SKM-1 treated with dmso at 0.1 percent for 144 hours (cell line): ENCODE results near the gene ATP6V1G3.
"Not testable (repeated sequence)": the region's sequence is repeated elsewhere in the genome, so short reads cannot be mapped to it uniquely, and the experiment has no call there.

ENCODE experiments used
- DNase-seq: peaks from one replicate; lab custom pipeline; 2025; ENCODE audit not compliant: unreplicated experiment; lab: John Stamatoyannopoulos, UW

ATP6V1G3 gene

DNA sequence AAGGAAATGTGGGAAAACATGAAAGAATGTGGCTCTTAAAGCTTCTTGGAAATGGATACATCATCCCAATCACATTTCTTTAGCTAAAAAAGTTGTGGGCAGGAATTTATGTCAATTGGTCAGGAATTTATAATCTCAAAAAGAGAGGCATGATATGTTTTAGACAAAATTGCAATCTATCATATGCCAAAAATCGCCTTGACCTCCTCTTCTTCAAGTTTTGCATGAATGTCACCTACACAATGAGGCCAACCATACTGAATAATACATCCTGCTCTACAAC lies 42.4 kb downstream of the ATP6V1G3 start:
- DNase-seq = no peak

DNA sequence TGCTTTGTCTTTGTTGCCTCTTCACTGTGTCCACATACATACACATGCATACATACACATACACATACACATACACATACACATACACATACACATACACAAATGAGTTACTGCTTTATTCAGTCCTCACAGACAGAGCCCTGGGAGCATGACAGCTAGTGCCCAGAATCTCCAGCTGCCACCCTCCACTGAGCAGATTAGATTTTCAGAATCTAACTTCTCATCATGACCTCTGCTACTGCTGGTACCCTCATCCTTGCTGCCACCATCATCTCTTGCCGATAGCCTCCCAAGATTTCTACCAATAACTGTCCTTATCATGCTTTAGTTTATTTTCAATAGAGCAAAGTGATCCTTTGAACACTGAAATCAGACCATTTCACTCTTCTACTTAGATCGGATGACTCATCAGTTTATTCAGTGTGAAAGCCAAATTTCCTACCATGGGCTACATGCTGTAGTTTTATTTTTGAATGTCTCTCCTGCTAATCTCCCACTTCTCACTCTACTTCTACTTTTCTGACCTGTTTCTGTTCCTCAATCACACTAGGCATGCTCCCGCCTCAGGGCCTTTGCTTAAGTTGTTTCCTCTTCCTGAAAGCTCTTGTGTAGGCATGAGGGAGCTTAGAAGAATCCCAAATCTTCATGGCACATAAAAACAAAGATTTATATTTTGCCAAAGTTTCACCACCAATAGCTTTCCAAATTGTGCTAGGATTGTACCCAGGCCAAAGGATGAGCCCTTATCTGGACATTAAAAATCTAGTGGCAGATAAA lies 43.0 kb downstream of the ATP6V1G3 start:
- peak; percentile 33 for DNase-seq

DNA sequence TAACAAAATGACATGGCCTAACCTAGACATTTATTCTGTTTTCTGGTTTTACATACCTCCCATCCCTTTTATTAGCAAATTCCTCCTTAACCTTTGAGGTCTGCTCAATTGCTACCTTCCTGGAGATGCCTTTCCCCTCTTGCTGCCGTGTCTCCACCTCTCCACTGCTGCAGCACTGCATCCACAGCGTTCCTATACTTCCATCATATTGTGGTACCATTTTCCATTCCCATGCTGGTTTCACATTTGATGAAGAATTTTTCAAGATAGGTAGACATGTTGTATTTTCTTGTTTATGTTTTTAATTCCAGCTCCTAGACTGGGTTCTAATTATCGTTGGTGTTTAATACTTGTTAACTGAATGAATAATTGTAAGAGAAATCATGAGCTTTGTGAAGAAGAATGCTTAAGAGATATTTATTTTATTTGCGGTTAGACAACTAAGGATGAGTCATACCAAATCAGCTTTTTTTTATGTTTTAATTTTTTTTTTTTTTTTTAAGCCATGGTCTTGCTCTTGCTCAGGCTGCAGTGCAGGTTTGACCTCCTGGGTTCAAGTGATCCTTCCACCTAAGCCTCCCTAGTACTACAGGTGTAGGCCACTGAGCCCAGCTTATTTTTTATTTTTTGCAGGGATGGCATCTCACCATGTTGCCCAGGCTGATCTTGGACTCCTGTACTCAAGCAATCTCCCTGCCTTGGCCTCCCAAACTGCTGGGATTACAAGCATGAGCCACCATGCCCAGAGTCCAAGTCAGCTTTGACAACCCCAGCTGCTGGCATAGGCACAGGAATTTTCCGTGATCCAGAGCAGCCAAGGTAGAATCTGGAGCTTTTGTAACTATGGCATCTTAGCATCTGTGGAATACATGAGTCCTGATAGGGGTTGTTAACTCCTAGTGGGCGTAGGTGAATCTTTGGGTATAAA lies 44.0 kb downstream of the ATP6V1G3 start:
- no peak for DNase-seq

DNA sequence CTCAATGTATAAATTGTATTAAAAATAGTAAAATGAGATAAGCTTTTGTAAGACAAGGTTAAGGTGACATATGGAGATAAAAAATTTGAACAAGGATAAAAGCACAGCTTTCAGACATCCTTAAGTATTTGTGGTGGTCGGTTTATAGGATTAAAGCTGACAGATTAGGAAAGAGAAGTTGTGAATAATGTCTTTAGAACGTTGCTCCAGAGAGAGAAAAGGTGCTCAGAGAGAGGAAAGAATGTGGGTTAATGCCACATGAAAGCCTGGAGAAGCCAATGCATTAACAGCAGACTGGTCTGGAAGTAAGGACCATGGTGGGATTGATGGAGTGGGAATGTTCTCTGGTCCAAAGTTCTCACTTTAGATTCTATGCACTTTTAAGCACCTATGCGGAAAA lies 44.8 kb downstream of the ATP6V1G3 start:
- DNase-seq = no peak

DNA sequence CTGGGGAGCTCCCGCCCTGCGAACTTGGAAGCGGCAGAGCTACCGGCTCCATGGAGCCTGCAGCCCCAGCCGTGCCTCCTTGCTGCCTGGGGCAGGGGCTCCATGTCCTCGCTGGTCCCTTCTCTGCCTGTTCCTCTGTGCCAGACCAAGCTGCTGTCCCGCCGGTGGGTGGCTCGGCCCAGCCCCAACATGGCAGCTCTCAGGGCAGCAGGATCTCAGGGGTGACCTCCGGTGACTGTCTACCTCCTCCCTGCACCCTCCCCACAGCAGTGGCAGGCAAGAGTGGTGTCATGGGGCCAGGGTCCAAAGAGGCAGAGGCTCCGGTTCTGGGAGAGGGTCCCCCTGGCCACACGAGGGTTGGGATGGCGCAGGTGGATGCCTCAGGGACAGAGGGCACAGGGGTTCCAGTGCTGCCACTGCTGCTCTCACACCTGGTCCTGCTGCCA lies 45.8 kb downstream of the ATP6V1G3 start:
- no peak for DNase-seq

DNA sequence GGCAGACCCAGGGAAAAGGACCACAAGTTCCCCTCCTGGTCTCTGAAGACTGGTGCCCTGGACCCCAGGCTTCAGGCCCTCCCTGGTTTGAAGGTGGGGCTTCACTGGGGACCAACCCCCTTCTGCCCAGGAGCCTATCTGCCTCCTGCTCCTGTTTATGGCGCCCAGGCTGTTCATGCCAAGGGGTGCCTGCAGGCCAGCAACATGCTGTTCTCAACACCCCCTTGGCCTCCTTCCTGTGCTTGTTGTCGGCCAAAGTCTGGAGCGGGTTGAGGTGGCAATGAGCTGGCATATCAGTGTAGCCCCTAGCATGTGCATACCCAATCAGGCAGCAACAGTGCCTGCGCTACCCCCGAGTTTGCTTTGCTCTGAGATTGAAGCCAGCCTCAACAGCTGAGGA lies 46.3 kb downstream of the ATP6V1G3 start:
- DNase-seq = no peak

DNA sequence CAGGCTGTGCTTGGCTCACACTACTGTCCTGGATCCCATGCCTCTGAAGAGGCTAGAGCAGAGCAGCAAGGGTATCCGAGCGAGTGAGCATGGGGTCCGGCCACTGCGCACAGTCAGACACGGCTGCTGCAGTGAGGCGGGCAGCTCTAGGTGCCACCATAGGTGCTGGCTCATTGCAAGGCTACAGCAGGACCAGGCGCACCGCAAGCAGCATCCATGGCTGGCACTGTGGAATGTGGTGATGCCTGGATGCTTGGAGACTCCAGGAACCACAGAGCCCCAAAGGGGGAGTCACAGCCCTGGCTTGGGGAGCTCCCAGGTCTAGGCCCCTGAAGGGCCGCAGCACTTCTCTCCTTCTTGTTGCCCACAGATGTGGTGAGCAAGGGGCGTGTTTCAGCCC lies 47.2 kb downstream of the ATP6V1G3 start:
- DNase-seq = no peak

DNA sequence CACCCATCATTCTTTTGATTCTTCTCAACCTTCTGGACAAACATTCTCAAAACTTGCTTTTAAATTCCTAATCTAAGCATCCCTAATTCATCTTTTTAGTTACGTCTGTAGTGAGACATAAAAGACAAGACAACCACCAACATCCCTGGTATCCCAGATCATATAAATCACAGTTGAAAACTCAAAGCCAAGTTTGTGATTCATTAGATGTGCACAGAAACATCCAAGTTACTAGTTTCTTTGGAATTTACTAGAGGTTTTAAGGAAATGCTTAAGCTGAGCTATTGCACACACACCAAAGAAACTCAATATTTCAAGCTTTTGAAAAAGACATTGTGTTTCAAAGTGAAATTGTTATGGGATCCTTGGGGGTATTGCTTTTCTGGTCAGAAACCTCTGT lies 47.6 kb downstream of the ATP6V1G3 start:
- no peak for DNase-seq

DNA sequence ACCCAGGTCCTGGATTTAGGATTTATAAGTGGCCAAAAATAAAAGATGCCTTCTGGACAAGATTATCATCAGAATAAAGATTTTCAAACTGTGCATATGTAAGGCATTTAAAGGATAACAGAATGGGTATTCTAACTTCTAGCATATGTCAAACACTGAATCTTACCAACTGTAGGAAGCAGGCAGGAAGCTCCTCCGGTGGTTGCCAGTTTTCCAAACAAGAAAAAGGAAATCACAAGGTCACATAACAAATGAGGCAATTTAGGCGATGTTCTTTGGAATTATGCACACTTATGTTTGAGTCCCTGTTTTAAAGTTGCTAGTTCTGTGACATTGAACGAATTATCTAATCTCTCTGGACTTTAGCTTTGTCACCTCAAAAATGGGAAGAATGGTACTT lies 48.9 kb downstream of the ATP6V1G3 start:
- no peak for DNase-seq

DNA sequence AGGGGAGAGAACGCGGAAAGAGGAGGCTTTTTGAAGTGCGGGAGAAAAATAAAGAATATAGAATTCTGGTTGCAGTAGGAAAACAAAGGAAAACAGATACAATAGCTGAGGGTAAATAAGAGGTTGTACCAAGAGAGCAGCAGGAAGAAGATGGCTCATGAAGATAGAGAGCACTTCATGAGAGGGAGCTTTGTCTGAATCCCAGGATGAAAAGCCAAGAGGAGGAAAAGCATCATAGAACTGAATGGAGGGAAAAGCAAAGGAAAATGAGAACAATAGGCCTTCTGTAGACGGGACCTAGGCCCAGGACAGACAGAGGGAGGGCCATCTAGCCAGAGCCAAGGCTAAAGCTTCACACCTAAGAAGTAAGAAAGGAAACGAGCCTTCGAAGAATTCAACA lies 49.5 kb downstream of the ATP6V1G3 start:
- DNase-seq = no peak

DNA sequence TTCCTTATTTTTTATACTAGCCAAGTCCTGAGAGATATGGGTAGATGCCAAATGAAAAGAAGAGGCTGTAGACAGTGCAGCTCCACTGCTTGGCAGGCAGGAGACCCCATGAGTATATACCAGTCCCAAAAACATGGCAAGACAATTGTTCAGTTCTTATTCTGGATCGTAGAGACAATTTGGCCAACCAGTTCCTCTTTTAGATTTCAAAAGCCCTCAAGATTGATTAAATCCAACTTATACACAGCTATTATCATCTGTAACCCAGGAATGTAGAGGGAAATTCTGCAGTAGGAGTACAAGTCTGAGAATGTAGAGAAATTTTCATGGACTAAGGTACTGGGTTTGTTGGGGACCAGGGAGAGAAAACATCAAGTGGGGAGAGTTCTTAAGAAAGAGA lies 50.3 kb downstream of the ATP6V1G3 start:
- DNase-seq = no peak

DNA sequence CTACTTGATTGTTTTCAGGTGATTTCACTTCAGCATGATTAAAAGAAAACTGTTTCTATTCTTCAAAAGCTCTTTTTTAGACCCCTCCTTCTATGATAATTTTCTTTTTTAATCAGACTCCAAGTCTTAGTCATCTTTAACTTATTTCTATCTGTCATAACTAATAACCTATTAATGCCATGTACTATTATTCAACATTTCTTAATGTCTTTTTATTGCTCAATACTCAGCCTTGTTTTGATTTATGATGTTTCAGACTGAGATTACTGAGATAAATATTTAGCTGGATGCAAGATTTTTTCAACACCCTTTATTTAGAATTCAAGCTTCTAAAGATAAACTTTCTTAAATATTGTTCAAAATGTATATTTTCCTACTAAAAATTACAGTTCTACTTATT lies 53.6 kb downstream of the ATP6V1G3 start:
- DNase-seq = no peak

DNA sequence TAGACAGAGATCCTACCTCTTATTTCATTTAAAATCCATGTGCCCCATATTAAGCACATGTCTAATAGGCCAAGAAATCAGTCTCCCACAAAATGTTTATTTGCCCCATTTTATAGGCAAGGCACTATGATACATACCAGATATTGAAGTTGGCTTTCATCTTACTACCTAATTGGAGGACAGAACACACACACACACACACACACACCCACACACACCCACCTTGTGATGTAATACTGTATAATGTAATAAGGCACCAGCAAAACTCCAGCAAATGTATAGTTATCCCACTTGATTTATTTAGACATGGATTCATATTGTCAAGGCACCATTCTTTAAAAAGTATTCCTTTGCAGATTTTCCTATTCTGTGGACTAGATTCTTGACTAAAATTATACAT lies 56.8 kb downstream of the ATP6V1G3 start:
- no peak for DNase-seq

DNA sequence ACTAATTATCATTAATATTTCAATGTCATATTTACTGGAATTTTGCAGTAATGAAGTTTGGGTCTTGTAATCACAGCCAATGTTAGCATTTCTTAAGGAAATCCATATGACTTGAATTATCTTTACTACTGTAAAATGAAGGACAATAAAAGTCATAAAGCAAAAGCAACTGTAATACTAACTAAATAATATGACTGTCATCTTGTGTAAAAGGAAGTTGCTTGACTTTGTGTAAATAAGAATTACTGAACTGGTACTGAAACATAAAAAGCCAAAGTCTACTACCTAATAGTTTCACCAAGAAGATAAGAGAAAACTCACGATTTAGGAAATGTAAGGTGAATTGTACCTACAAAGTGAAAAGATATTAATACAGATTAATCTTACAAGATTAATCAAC lies 57.5 kb downstream of the ATP6V1G3 start:
- no peak for DNase-seq

DNA sequence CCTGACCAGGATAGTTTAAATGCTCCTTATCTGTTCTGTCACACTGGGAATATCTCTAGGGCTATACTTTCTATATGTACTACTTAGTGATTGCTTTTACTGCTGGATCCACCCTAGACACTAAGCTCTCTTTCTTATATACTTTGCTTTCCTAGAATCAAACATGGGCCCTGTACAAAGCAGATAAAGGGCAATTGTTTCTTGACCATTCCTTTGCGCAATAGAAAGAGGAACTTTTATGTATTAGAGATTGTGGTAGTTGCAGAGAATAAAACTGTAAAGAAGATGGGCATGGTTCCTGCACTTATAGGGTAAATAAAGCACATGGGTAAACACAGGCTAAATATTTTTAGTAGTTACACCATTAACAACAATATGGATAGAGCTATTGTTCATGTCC lies 58.8 kb downstream of the ATP6V1G3 start:
- DNase-seq = peak; percentile 23

DNA sequence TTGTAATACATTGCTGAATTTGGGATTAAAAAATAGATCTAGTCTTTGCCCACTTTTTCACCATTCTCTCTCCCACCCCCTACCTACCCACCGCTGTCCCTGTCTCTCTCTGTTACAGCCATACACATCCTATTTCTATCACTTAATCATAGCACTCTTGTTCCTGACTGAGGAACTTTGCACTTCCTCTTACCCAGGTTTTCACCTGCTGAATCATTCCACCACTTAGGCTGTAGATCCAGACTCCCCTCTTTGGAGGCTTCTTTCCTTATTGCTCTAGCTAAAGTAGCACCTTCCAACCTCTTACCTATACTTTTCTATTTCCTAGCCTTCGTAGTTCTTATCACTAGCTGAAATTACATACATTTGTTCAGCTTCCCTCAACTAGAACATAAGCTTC lies 59.6 kb downstream of the ATP6V1G3 start:
- DNase-seq = no peak

DNA sequence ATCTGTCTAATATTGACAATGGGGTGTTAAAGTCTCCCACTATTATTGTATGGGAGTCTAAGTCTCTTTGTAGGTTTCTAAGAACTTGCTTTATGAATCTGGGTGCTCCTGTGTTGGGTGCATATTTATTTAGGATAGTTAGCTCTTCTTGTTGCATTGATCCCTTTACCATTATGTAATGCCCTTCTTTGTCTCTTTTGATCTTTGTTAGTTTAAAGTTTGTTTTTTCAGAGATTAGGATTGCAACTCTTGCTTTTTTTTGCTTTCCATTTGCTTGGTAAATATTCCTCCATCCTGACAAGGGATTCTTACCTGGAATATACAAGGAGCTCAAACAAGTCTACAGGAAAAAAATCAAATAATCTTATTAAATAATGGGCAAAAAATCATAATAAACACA lies 63.1 kb downstream of the ATP6V1G3 start:
- DNase-seq = not testable (repeated sequence)
